Pons (tissue), 1 donor: Measurements from ENCODE around the gene CDK3.
"Not testable (repeated sequence)": the region's sequence is repeated elsewhere in the genome, so short reads cannot be mapped to it uniquely, and the experiment has no call there.

Source experiments
- DNase-seq: peaks from one replicate; pipeline ENCODE4 v3.0.0-alpha.2; 2016; ENCODE audit warnings: low spot score

CDK3 gene

DNA sequence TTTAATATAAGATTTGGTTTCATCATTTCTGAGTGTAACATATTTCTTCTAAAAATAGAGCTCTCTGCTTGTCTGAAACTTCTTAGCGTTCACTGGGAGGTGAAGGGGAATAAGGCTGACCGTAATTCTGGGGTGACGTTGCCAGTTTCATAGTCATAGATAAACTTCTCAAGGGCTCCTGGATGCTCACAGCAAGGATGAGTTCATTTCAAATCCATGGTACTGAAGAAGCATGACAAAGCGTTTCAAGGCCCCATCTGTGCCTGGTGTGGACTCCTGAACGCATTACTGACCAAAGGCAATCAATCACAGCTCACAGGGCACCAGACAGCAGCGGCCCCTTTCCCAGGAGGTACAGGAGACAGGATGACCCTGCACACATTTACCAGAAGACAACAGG is 38.5 kb downstream of the CDK3 start:
- DNase-seq: no peak

DNA sequence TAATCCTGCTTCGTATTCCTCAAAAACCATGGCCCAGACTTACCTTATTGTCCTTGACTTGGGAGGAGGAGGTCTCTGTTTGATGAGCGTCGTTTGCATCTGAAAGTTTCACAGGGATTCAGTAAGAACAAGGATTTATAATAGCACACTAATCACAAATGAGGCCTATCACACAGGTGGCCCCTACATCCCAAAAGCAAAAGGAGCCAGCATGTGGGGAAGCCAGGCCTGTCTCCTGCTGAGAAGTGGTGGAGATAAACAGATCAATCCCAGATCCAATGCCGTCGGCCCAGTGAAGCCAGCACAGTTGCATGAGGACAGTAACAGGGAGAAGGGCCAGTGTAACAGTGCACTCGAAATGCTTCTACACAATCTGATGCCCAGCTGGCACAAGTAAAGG is 39.7 kb downstream of the CDK3 start:
- DNase-seq: no peak

DNA sequence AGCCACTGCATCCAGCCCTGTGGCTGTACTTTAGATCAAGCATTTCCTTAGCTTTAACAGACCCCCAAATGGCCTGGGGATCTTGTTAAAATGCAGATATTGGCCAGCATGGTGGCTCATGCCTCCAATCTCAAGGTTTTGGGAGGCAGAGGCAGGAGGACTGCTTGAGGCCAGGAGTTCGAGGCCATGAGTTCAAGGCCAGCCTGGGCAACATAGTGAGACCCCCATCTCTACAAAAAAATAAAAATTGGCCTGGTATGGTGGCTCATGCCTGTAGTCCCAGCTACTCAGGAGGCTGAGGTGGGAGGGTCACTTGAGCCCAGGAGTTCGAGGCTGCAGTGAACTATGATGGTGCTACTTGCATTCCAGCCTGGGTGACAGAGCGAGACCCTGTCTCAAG is 42.2 kb downstream of the CDK3 start:
- DNase-seq: not testable (repeated sequence)

DNA sequence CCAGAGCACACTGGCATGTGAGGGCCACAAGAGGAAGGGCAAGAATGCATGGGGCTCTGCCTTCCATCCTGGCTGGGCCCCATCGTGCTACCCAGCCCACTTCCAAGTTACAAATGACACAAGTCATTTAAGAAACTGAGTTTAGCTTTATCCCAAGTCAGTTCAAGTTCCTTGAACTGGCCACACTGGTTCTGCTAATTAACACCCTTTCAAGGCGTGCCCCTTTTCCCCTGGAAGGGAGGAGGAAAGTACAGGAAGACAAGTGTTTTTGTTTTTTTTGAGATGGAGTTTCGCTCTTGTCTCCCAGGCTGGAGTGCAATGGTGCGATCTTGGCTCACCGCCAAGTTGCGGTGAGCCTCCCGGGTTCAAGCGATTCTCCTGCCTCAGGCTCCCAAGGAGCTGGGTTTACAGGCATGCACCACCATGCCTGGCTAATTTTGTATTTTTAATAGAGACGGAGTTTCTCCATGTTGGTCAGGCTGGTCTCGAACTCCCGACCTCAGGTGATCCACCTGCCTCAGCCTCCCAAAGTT is 43.9 kb downstream of the CDK3 start:
- not testable (repeated sequence) for DNase-seq

DNA sequence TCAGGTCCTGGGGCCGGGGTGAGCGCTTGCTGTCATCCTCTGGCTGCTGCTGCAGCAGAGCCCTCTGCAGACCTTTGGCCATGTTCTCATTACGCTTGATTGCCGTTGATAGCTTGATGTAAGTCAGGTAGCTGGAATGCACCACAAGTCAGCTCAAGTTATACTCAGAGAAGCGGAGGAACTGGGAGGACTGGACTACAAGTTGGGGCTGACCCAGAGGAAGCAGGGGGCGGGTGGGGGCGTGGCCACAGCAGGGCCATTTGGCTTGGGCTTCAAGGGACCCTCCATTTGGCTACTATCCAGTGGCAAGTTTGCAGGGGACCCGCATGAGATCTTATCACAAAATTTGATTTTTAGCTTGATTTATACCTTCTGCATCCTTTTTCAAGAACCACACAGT is 45.4 kb downstream of the CDK3 start:
- no peak for DNase-seq

DNA sequence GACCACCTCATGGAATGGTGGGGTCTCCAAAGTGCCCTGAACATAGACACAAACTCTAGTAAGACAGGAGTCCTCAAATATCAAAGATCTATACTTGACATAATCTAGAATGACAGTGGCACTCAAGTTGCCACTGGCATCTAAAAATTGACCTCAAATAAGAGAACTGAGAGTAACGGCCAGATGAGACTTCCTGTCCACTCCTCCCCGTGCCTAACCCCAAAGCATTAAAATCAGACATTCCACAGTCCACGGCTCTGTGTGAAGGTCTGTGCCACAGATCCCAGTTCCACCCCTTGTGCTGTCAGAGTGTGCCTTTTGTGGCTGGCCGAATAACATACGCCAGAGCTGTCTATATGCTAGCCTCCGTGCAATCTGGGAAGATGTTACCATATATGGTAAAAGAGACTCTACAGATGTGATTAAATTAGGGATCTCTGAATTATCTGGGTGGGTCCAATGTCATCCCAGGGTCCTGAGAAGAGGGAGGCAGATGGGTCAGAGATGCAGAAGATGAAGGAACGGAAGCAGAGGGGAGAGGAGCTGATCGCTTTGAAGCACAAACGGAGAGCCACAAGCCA is 47.5 kb downstream of the CDK3 start:
- DNase-seq: no peak

DNA sequence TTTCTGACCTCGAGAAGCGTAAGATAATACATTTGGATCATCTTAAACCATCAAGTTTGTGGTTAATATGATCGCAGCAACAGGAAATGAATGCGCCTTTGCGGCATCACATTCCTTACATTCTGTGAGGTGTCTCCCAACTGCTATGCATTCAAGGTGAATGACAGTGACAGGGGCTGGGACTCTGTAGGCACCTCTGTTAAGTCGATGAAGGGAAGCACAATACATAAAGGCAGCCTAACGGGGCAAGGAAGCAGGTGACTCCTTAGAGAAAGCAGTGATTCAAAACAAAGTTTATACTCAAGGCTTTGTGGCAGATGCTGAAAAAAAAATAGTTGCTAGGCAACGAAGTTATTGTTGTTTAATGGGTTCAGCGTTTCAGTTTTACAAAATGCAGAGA is 48.1 kb downstream of the CDK3 start:
- no peak for DNase-seq

DNA sequence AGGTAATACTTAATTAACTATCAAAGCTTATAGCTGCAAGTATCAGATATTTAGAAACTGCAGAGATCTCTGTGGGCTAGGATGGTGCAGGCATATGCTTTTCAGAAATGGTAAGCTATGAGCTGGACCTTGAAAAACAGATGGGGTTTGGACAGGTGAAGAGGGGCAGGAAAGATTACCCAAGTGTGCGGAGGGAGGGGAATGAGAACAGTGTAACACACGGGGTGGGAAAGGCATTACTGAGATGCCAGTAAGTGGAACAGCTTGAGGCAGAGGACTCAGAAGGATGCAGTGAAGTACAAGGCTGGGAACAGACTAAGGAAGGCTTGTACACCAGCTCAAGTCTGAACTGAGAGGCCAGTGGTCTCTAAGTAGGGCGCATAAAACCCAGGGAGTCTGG is 48.6 kb downstream of the CDK3 start:
- DNase-seq: no peak

DNA sequence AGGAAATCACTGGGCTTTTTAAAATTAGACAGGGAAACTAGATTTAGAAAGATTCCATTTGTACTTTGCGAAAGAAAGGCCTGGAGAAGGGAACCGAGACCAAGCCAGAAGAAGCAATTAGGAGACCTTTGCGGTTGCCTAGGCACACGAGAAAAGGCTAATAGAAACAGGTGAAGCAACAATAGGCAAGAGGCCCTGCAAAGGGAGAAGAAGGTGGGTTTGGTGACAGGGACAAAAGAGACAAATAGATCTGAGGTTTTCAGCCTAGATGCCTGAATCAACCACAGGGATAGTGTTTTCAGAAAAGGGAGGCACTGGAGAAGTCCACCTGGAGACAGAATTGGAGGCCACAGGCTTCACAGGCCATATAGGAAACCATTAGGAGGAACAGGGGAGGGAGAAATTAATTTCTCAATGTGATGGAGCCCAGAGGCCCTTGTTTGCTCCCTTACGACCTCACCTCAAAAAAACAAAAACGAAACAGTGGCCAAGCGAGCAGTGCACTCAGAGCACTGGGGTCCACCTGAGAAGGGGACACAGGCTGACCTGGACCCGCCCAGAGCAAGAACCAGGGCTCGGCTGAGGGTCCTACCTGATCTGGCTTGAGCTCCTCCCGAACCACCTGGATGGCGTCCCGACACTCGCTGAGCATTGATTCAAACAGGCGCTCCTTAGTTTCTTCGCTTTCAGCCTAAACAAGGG is 49.3 kb downstream of the CDK3 start:
- DNase-seq: no peak

DNA sequence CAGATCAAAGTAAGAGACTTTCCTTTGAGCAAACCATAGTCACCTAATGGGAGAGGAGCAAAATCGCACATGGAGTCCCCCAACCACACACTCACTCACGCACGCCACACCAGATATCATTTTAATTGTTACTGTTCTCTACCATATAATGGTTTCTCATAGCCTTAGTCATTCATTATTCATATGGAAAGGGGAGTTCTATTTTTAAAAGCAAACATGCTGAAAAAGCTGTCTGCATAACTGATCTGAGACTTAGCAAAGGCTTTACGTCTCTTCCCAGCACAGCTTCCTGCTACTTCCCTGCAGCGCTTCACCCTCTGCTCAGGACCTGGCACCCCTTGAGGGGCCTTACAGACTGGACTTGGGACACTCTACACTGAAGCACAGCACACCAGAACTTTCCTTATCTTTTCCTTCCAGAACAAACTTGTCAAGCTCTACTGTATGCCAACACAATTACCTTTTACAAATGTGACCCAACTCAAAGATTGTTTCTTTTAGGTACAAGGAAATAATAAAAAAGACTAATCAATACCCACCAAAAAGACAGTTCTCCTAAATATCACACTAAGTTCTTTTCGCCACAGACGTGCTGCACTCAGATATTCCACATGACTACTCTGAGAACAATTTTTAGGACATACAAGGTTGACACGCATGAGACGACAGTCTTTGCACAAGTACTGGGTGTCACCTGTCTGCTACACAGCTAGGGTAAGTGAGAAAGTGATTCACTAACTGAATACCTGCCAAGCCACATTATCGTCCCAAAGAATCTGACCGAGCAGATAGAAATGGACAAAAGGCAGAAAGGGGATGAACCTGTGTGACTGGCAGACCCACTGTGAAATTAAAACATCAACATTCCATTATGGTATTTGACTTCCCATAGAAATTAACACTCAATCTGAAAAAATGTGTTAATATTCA is 50.1 kb downstream of the CDK3 start:
- DNase-seq: no peak

DNA sequence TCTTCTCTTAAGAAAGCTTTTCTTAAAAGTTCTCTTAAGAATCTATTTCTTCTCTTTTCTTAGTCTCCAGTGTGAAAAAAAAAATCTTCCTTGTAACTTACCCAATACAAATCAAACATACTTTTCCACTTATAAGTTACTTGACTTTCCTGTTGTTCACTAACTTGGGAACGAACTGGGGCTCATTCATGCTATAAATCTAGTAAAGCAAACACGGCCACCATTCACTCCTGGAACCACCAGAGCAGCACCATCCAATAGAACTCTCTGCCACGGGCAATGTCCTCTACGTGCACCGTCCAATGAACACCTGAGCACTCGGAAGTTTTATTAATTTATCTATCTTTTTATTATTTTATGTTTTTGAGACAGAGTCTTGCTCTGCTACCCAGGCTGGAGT is 50.9 kb downstream of the CDK3 start:
- no peak for DNase-seq

DNA sequence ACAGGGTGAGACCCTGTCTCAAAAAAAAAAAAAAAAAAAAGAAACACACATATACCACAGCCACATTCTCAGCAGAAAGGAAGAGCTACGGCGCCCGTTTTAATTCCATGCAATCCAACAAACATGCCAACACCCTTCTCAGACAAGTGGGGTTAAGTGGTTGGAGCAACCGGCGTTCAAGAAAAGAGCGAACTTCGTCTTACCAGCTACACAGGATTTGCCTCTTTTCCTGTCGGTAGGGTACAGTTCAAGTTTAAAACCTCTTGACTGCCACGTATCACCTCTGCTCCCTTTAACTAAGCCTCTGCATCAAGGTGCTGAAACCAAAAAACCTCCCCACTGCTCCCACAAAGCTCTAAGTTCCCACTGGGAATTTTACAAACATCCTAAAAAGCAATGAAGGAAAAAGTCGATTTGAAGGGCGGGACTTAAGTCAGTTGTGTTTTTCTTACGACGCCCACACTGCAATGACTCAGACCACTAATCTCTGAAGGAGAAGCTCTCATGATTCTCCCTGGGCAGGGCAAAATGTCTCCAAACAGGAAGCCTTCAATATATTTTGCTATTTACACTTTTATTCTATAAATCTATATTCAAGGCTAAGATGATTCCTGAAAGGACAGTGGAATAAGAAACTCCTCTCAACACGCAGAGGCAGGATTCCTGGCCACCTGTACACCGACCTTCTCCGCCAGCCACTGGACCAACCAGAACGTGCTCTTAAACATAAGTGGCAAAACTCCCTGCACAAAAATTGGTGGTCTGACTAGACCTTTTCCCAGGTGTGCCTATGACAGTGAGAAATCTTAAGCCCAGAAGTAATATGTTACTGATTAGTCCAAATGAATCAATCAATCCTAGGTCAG is 52.8 kb downstream of the CDK3 start:
- DNase-seq: no peak

DNA sequence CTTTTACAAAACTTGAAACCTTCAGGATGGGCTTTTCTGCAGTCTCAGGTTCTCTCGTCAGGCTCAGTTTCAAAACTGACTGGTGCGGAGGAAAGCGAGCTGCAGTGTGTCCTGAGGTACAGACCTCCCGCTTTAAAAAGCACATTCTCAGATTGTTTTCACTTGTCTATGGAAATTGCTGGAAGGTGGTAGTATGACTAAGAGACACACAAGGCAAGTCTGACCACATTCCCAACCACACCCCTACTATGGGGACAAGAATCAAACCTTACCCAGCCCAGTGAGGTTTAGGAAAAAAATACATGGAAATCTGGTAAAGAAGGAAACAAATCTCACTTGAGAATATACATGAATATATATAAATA is 53.4 kb downstream of the CDK3 start:
- DNase-seq: no peak
